ENCODE data around the gene MYBBP1A. TPM values are rescaled to one million over a fixed set of nuclear protein-coding genes. Genes with fewer than 3 reads are reported as not detected.

Gene MYBBP1A
- total and polyA plus RNA-seq, 2 experiments from 2014 or later, result 70.7 to 213 TPM

GRCh38 chr17:4508207-4508606, 47.0 kb downstream of the MYBBP1A start:
- ATAC-seq, result peak; percentile 21; the same call in 1 of the 3 replicates
- TF ChIP-seq ZNF331 (CRISPR knock-in tag; IDR thresholded peaks at IDR 0.05; ENCODE audit: low read depth) (no peak), CREB1 (CRISPR knock-in tag; IDR thresholded peaks at IDR 0.05; ENCODE audit: low read depth) (no peak), ZNF462 (CRISPR knock-in tag; IDR thresholded peaks at IDR 0.05) (no peak), NANOG (IDR thresholded peaks at IDR 0.05; ENCODE audit: borderline replicate concordance) (no peak), POLR2AphosphoS5 (IDR thresholded peaks at IDR 0.05; ENCODE audit: low read depth) (no peak), STAT1 (IDR thresholded peaks at IDR 0.05; ENCODE audit: unreplicated experiment) (no peak), EZH2 (IDR thresholded peaks at IDR 0.05; ENCODE audit: low read depth, unreplicated experiment) (no peak), JUNB (IDR thresholded peaks at IDR 0.05; ENCODE audit: unreplicated experiment) (no peak), CTCF (conservative IDR thresholded peaks at IDR 0.05; ENCODE audit: low read depth in 2 of 2) (no peak)
- Histone ChIP-seq H3K9me2 (ENCODE audit: insufficient read depth) (no peaks in the 10 kb centered on the region), H4K20me1 (replicated peaks; ENCODE audit: insufficient read depth) (no peaks in the 10 kb centered on the region), H3K4me2 (no peak overlapping the region), H3K79me2 (replicated peaks; ENCODE audit: insufficient read depth) (no peaks in the 10 kb centered on the region), H3K27ac (ENCODE audit: low read depth) (no peak overlapping the region), H3K27me3 (ENCODE audit: insufficient read depth) (no peaks in the 10 kb centered on the region), H3K4me1 (ENCODE audit: insufficient read depth) (no peaks in the 10 kb centered on the region), H3K36me3 (ENCODE audit: insufficient read depth) (no peaks in the 10 kb centered on the region), H2AFZ (no peak overlapping the region), H3K4me3 (no peak overlapping the region), H3F3A (replicated peaks; ENCODE audit: low read depth) (no peaks in the 10 kb centered on the region)
- Mint-ChIP-seq H3K36me3 (ENCODE audit: low read depth) (no peaks in the 10 kb centered on the region), H3K4me3 (no peak overlapping the region), H3K9me3 (no peaks in the 10 kb centered on the region; the same call in 2 of the 3 replicates), H3K27me3 (ENCODE audit: insufficient read depth, low read depth, poor library complexity) (peaks cover 26% of the 10 kb centered on the region), H3K27ac (no peak overlapping the region), H3K4me1 (no peaks in the 10 kb centered on the region; the same call in 2 of the 3 replicates)
- no peak for DNase-seq (ENCODE audit: low spot score)
